A549 treated with dexamethasone at 1 μM for 4 hours (cell line): ENCODE results near the gene PLAA. TPM values are rescaled to one million over a fixed set of nuclear protein-coding genes. Genes with fewer than 3 reads are reported as not detected.

Experiments used
- total RNA-seq: library from RNA; stranded (reverse); fragments of 200-300 nt; extraction: Qiagen RNA extraction; gene quantifications from 5 replicates; pipeline ENCODE4 v1.2.3, GENCODE V29; 2022

The PLAA gene
- 31.4 to 38.6 TPM (median 35.7 TPM) in 5 replicates for total RNA-seq

DNA sequence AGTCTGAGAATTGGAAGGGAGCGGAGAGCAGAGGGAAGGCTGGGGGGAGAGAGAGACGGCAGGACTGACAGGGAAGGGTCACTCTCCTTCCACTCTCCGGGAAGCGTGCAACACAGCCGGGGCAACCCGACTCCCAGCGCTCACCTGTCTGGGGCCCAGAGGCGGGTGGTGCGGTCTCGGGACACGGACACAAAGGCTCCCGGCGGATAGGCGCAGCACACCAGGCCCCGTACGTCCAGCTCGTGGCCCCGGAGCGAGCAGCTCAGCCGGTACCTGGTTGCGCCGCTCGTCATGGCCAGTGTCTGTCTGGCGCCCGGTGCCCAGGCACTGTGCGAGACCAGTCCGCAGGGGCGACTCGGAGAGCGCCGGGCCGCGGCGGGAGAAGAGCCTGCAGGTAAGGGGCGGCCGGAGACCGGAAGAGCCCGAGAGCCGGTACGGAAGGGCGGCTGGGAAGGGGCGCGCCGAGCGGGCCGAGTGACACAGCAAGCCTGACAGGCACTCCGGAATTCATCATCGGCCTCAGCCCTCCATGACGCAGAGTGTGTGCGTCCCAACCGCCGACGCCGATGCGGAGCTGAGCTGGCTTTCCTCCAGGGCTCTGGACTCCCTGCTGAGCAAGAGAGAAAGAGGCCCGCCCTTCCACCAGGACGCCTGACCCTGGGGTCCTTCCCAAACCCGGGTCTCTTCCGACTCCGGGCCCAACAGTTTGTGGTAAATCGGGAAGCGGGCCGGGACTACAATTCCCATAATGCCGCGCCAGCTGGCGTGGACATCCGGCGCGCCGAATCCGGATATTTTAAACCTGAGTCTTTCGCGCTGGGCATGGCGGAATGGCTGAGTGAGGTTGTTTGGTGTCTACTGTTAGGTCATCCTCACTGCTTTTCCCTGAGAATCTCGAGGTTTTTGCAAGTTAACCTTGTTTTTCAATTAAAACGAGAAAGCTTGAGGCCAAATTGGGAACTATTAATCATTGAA, at the start of gene PLAA:
TSS of gene PLAA (minus strand) at position 490 of the 975 bp plus-strand sequence. CDS start at position 293, 197 bp downstream.

DNA sequence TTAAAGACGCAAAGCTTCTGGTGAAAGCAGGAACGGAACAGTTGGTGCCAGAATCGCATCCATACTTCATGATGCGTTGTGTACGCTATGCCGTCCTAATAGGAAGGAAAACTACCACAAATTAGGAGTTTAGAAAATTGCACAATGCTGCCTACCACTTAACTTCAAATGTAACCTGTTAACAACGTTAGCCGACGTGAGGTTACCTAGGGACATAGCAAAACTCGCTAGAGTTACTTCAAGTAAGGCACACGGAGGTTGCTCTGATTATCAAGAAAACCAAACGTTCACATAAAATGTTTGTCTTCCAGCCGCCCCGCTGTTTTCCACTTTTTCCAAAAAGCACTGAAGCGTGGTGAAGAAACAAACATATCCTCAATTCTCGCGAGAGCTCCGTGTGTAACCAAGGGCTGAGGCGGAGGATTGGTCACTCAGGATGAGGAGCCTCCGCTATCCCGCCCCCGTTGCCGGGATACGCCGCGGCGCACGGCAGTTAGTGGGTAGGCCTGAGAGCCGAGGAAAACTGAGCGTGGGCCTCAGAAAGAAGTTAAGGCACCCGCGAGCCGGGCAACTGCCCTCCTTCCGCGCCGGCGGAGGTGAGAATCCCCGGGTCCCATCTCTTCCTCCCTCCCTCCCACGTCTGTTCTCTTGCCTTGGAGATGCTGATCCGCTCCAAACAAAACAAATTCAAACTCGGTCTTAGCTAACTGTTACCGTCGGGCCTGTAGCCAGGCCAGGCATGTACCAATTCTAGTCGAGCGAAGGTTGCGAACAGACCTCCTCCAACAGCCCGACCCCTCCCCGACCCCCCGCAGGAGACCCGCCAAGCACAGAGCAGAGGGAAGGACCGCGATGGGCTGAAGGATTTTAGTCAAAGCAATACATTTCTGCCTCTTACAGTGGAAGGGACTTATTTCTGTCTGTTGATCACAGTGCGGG, 9.1 kb upstream of the PLAA start, which contains the start of gene IFT74:
TSS of gene IFT74 (plus strand) at position 492 of the 939 bp plus-strand sequence. CDS start 5,556 bp downstream, outside the sequence.

DNA sequence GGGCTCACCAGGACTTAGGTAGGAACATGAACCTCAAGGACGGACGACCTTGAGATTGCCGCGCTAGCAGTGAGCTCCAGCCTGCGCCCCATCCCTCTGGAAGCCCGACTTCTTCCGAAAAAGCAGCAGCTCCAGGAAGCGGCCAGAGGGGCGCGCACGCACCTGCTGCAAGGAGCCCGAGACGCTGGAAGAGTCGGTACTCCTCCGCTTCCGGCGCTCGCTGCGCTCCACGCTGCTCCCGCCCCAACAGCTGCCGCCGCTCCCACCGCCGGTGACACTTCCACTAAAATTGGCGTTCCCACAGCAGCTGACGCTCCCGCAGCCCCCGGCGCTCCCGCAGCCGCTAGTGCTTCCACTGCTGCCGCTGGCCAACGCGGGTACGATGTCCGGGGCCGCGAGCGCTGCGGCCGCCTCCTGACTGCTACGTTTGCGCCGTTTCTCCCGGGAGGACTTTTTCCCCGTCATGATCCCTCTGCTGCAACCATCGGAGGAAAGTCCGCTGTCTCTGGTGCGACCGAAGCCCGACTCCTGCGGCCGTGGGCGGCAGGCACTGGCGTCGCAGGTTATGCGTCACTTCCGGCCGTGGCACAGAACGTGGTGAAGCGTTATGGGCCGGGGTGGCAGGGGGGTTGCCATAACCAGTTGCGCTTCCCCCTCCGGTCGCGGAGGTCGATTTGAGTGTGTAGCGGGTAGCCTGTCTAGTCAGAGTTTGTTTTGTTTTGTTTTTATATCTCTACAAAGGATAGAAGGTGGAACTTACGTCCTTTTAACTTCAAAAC, 54.6 kb downstream of the PLAA start, which contains the start of gene CAAP1:
TSS of gene CAAP1 (minus strand) at position 552 of the 779 bp plus-strand sequence. CDS start at position 465, 87 bp downstream.

Other genes with a start within 250 kb of the PLAA start
- gene CAAP1, start 54.4 kb downstream of the PLAA start, total RNA-seq = 14.9 to 24.0 TPM (median 20.1 TPM) in 5 replicates
- 11.9 to 15.2 TPM (median 14.1 TPM) in 5 replicates for gene IFT74, start 9.2 kb upstream of the PLAA start, total RNA-seq
- not detected in 5 replicates for gene LRRC19, start 58.4 kb upstream of the PLAA start, total RNA-seq
- 0.13 to 0.25 TPM (median 0.18 TPM) in 5 replicates for gene TEK, start 162.0 kb upstream of the PLAA start, total RNA-seq